OCI-LY7 (cell line): ENCODE results near the gene SLC19A1. TPM values are rescaled to one million over a fixed set of nuclear protein-coding genes. Genes with fewer than 3 reads are reported as not detected.

Source experiments
- BruUV-seq: library from RNA; stranded (reverse); fragments of 400-500 nt; replicated peaks from 2 replicates; lab custom pipeline; 2021; lab: Mats Ljungman, UMichigan
- CTCF ChIA-PET: fragments of 300-600 bp; sonication (Branson Sonifier 250); formaldehyde crosslinking; loops from one replicate; lab custom pipeline; 2022; ENCODE audit warnings: antibody characterized with exemption; ENCODE audit not compliant: unreplicated experiment; lab: Charles Lee
- POLR2A ChIA-PET: fragments of 300-600 bp; sonication (Branson Sonifier 250); formaldehyde crosslinking; loops from one replicate; lab custom pipeline; 2022; ENCODE audit warnings: antibody characterized with exemption; lab: Charles Lee
- DNase-seq: peaks from one replicate; pipeline ENCODE4 v3.0.0-alpha.2; 2015; ENCODE audit warnings: low spot score
- H2AFZ ChIP-seq: fragments of 200-600 bp; sonication (generic), shearing (Covaris generic); 2 replicates; pipeline ENCODE4 v1.6.1; 2014; ENCODE audit warnings: mild to moderate bottlenecking, antibody characterized with exemption, low read length, moderate library complexity
- H3K27ac ChIP-seq: fragments of 200-600 bp; sonication (generic); 2 replicates; pipeline ENCODE4 v1.5.1; 2014; ENCODE audit warnings: mixed run types, low read depth, mild to moderate bottlenecking, moderate library complexity, low read length, inconsistent platforms; ENCODE audit not compliant: poor library complexity, severe bottlenecking
- H3K36me3 ChIP-seq: fragments of 200-600 bp; sonication (generic); 2 replicates; pipeline ENCODE4 v1.6.1; 2014; ENCODE audit warnings: mild to moderate bottlenecking, antibody characterized with exemption, low read length, moderate library complexity, mixed read lengths; ENCODE audit not compliant: insufficient read depth
- H3K4me1 ChIP-seq: fragments of 200-600 bp; sonication (generic); 2 replicates; pipeline ENCODE4 v1.5.1; 2014; ENCODE audit warnings: mild to moderate bottlenecking, low read length; ENCODE audit not compliant: insufficient read depth, poor library complexity, severe bottlenecking
- H3K4me2 ChIP-seq: fragments of 200-600 bp; sonication (generic); 2 replicates; pipeline ENCODE4 v1.6.1; 2014; ENCODE audit warnings: mild to moderate bottlenecking, low read length
- H3K4me3 ChIP-seq: fragments of 200-600 bp; sonication (generic); 2 replicates; pipeline ENCODE4 v1.5.1; 2014; ENCODE audit warnings: mild to moderate bottlenecking, low read depth, low read length; ENCODE audit not compliant: poor library complexity, severe bottlenecking
- H3K79me2 ChIP-seq: fragments of 200-600 bp; sonication (generic); 2 replicates; pipeline ENCODE4 v1.6.1; 2016; ENCODE audit warnings: low read depth, mild to moderate bottlenecking, low read length, moderate library complexity, mixed read lengths; ENCODE audit not compliant: insufficient read depth
- H3K9me2 ChIP-seq: fragments of 200-600 bp; sonication (generic); 2 replicates; pipeline ENCODE4 v1.6.1; 2016; ENCODE audit warnings: mild to moderate bottlenecking, low read length, mixed read lengths; ENCODE audit not compliant: insufficient read depth
- H3K9me3 ChIP-seq: fragments of 200-600 bp; sonication (generic); 2 replicates; pipeline ENCODE4 v1.6.1; 2014; ENCODE audit warnings: mild to moderate bottlenecking, mixed run types, low read length, mixed read lengths
- H4K20me1 ChIP-seq: fragments of 200-600 bp; sonication (generic); 2 replicates; pipeline ENCODE4 v1.6.1; 2014; ENCODE audit warnings: mild to moderate bottlenecking, antibody characterized with exemption, low read length, moderate library complexity, mixed read lengths; ENCODE audit not compliant: insufficient read depth
- CTCF ChIP-seq: fragments of 200-600 bp; sonication (generic); conservative IDR thresholded peaks from 2 replicates; pipeline ENCODE4 v1.5.1; 2014; ENCODE audit warnings: mild to moderate bottlenecking, antibody characterized with exemption, low read length, moderate library complexity, mixed read lengths
- EZH2phosphoT487 ChIP-seq: fragments of 200-600 bp; sonication (generic); IDR thresholded peaks from 2 replicates; pipeline ENCODE4 v1.6.1; 2018; ENCODE audit warnings: low read depth, borderline replicate concordance, mild to moderate bottlenecking, mixed run types, antibody characterized with exemption, low read length, moderate library complexity, mixed read lengths
- intact Hi-C: fragments of 100-400 bp; cut with micrococcal nuclease; formaldehyde crosslinking; loops from one replicate; pipeline ENCODE4 v1.10.0; 2022; ENCODE audit not compliant: unreplicated experiment
- total RNA-seq, 2 experiments: library from RNA; depleted of rRNA in 1 of 2; stranded (reverse); fragments of >200 nt in 1 of 2; shearing (Covaris generic) in 1 of 2; gene quantifications; 2 replicates each; pipeline ENCODE4 v1.2.3, GENCODE V29; 2014 to 2022

Gene SLC19A1
- total RNA-seq, 2 experiments from 2014 or later: 17.9 to 41.2 TPM

DNA sequence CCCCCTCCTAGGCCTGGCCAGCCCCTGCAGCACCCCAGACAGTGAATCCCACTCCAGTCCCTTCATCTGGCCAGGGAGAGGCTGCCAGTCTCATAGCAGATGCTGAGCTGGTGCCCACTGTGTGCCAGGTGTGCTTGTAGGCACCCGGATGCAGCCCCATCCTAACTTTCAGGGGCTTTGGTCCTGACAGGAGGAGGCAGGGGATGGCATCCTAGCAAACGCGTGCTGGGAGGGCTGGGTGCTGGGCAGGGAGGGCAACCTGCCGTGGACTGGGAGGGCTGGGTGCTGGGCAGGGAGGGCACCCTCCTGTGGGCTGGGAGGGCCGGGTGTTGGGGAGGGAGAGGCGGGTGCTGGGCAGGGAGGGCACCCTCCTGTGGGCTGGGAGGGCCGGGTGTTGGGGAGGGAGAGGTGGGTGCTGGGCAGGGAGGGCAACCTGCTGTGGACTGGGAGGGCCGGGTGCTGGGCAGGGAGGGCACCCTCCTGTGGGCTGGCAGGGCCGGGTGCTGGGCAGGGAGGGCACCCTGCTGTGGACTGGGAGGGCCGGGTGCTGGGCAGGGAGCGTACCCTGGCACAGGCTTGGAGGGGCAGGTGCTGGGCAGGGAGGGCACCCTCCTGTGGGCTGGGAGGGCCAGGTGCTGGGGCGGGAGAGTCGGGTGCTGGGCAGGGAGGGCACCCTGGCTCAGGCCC lies 35.3 kb downstream of the SLC19A1 start:
- no peak for DNase-seq
- Histone ChIP-seq H3K36me3 (no peaks in the 10 kb centered on the region), H3K4me3 (no peak overlapping the region), H3K9me3 (no peaks in the 10 kb centered on the region), H2AFZ (no peak overlapping the region), H3K4me1 (no peaks in the 10 kb centered on the region), H3K27ac (no peak overlapping the region), H4K20me1 (no peaks in the 10 kb centered on the region), H3K4me2 (no peak overlapping the region), H3K79me2 (no peaks in the 10 kb centered on the region), H3K9me2 (no peaks in the 10 kb centered on the region)
- intact Hi-C loops: no loop called here
- ChIA-PET POLR2A (no interaction called here), CTCF (no interaction called here)
- TF ChIP-seq CTCF (no peak), EZH2phosphoT487 (no peak)
- no TSS peak for BruUV-seq

DNA sequence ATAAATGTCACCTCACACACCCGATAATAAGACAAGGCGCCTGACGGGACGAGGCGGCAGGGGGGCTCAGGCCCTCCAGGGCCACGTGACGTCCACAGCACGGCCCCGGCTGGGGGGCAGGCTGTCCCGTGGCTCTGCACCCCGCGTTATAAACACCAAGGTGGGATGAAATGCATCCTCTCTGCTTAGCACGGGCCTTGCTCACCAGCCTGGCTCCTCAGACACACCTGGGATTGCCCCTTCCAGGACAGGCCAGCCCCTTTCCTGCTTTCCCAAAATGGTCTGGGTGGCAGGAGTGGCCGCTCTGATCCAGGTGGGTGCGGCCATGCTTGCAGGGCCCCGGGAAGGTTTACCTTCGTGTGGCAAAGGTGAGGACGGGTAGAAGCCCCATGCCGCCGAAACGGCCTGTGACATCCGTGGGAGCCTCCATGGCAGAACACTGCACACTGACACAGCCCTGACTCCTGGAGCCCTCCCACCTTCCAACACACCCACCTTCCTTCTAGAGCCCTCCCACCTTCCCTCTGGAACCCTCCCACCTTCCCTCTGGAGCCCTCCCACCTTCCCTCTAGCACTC lies 35.9 kb downstream of the SLC19A1 start:
- no peaks in the 10 kb centered on the region for H3K36me3 ChIP-seq
- no peak overlapping the region for H3K4me2 ChIP-seq
- no peaks in the 10 kb centered on the region for H3K79me2 ChIP-seq
- H3K27ac ChIP-seq: no peak overlapping the region
- TF ChIP-seq CTCF (no peak), EZH2phosphoT487 (no peak)
- H3K4me1 ChIP-seq: no peaks in the 10 kb centered on the region
- no peaks in the 10 kb centered on the region for H4K20me1 ChIP-seq
- no TSS peak for BruUV-seq
- no peak for DNase-seq
- ChIA-PET CTCF (no interaction called here), POLR2A (no interaction called here)
- intact Hi-C loops: no loop called here
- no peak overlapping the region for H2AFZ ChIP-seq
- no peaks in the 10 kb centered on the region for H3K9me3 ChIP-seq
- H3K9me2 ChIP-seq: no peaks in the 10 kb centered on the region
- no peak overlapping the region for H3K4me3 ChIP-seq

- no TSS peak for BruUV-seq
- H3K27ac ChIP-seq: no peak overlapping the region
- intact Hi-C loops: no loop called here
- H3K9me3 ChIP-seq: no peaks in the 10 kb centered on the region
- H3K4me2 ChIP-seq: no peak overlapping the region
- no peak for DNase-seq
- no peaks in the 10 kb centered on the region for H3K9me2 ChIP-seq
- H4K20me1 ChIP-seq: no peaks in the 10 kb centered on the region
- H3K4me3 ChIP-seq: no peak overlapping the region
- ChIA-PET CTCF (no interaction called here), POLR2A (no interaction called here)
- H3K36me3 ChIP-seq: no peaks in the 10 kb centered on the region
- no peaks in the 10 kb centered on the region for H3K79me2 ChIP-seq
- TF ChIP-seq CTCF: no peak
- no peak for TF ChIP-seq EZH2phosphoT487
- H3K4me1 ChIP-seq: no peaks in the 10 kb centered on the region
- no peak overlapping the region for H2AFZ ChIP-seq
Measured at GRCh38 chr21:45505416-45506021, 36.7 kb downstream of the SLC19A1 start.
